ENCODE results near the gene SEPTIN6. TPM values are rescaled to one million over a fixed set of nuclear protein-coding genes. Genes with fewer than 3 reads are reported as not detected.
A peak's percentile ranks its signal among the peaks of the same experiment; 100 is the strongest.

The SEPTIN6 gene
- total and polyA plus RNA-seq, 4 donors = 9.4 to 11.5 (median 10.6) TPM

DNA sequence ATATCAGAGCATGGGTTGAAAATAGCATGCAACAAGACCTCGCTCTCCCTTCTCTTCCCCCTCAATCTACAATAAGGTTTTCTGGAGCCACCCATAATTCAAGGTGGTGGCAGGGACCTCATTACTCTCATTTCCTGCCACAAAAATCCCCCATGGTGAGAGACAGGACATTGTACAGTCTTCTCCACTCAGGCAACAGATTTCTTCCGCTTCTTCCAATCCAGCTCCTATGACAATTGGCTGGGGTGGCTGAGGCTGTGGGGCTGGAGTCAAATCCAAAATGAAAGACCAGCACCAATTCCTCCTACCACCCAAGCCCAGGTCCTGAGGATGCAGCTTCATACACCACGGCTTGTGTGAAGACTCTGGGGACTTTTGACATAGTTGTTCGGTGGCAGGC, 46.5 kb downstream of the SEPTIN6 start:
- TF ChIP-seq, protein P1, sequence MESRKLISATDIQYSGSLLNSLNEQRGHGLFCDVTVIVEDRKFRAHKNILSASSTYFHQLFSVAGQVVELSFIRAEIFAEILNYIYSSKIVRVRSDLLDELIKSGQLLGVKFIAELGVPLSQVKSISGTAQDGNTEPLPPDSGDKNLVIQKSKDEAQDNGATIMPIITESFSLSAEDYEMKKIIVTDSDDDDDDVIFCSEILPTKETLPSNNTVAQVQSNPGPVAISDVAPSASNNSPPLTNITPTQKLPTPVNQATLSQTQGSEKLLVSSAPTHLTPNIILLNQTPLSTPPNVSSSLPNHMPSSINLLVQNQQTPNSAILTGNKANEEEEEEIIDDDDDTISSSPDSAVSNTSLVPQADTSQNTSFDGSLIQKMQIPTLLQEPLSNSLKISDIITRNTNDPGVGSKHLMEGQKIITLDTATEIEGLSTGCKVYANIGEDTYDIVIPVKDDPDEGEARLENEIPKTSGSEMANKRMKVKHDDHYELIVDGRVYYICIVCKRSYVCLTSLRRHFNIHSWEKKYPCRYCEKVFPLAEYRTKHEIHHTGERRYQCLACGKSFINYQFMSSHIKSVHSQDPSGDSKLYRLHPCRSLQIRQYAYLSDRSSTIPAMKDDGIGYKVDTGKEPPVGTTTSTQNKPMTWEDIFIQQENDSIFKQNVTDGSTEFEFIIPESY (IDR thresholded peaks at IDR 0.05) = no peak
- TF ChIP-seq NR2F2 (IDR thresholded peaks at IDR 0.05) (no peak), EGR1 (IDR thresholded peaks at IDR 0.05; ENCODE audit: low read depth in 2 of 2) (no peak), FOXA1 (IDR thresholded peaks at IDR 0.05) (no peak), RXRA (IDR thresholded peaks at IDR 0.05) (no peak), TAF1 (conservative IDR thresholded peaks at IDR 0.05) (no peak), SP1 (IDR thresholded peaks at IDR 0.05) (no peak), HNF4A (conservative IDR thresholded peaks at IDR 0.05) (no peak), FOXA2 (IDR thresholded peaks at IDR 0.05) (no peak)
- TF ChIP-seq, protein P2, sequence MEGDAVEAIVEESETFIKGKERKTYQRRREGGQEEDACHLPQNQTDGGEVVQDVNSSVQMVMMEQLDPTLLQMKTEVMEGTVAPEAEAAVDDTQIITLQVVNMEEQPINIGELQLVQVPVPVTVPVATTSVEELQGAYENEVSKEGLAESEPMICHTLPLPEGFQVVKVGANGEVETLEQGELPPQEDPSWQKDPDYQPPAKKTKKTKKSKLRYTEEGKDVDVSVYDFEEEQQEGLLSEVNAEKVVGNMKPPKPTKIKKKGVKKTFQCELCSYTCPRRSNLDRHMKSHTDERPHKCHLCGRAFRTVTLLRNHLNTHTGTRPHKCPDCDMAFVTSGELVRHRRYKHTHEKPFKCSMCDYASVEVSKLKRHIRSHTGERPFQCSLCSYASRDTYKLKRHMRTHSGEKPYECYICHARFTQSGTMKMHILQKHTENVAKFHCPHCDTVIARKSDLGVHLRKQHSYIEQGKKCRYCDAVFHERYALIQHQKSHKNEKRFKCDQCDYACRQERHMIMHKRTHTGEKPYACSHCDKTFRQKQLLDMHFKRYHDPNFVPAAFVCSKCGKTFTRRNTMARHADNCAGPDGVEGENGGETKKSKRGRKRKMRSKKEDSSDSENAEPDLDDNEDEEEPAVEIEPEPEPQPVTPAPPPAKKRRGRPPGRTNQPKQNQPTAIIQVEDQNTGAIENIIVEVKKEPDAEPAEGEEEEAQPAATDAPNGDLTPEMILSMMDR (IDR thresholded peaks at IDR 0.05; ENCODE audit: low read depth, low read length, missing input control) = no peak
- Histone ChIP-seq H3K4me3 (ENCODE audit: low read depth in 1 of 3, low read length in 3 of 3) (no peak overlapping the region), H3K36me3 (ENCODE audit: control insufficient read depth in 4 of 4, insufficient read depth in 3 of 4, low read depth in 1 of 4, low read length in 3 of 4) (peaks cover 3 to 10% (median 6%) of the 10 kb centered on the region in 4 donors), H3K9ac (ENCODE audit: low read depth in 1 of 2, low read length in 2 of 2) (no peak overlapping the region), H3K4me1 (ENCODE audit: control insufficient read depth in 4 of 4, insufficient read depth in 4 of 4, low read length in 3 of 4) (no peaks in the 10 kb centered on the region), H3K27ac (ENCODE audit: low read depth in 1 of 2, low read length in 2 of 2) (no peak overlapping the region), H3K27me3 (ENCODE audit: control insufficient read depth in 4 of 4, insufficient read depth in 4 of 4, low read length in 3 of 4) (no peaks in the 10 kb centered on the region), H3K9me3 (ENCODE audit: control insufficient read depth in 4 of 4, low read length in 3 of 4) (no peaks in the 10 kb centered on the region)
- 89% methylated on average over 4 of the region's 4 CpGs for WGBS
- DNase-seq (ENCODE audit: low spot score) = no peak

GRCh38 chrX:119643696-119644095, 49.3 kb downstream of the SEPTIN6 start:
- H3K27ac ChIP-seq (ENCODE audit: low read depth in 1 of 2, low read length in 2 of 2) = no peak overlapping the region
- TF ChIP-seq GABPA (IDR thresholded peaks at IDR 0.05 in 1 of 2, conservative IDR thresholded peaks at IDR 0.05 in 1 of 2) = no peak
- TF ChIP-seq RAD21 (IDR thresholded peaks at IDR 0.05) = no peak
- TF ChIP-seq HNF4A (conservative IDR thresholded peaks at IDR 0.05) = no peak
- H3K4me3 ChIP-seq (ENCODE audit: low read depth in 1 of 3, low read length in 3 of 3) = no peak overlapping the region
- H3K27me3 ChIP-seq (ENCODE audit: control insufficient read depth in 4 of 4, insufficient read depth in 4 of 4, low read length in 3 of 4) = no peaks in the 10 kb centered on the region
- DNase-seq (ENCODE audit: low spot score) = no peak
- no peaks in the 10 kb centered on the region for H3K9me3 ChIP-seq (ENCODE audit: control insufficient read depth in 4 of 4, low read length in 3 of 4)
- H3K4me1 ChIP-seq (ENCODE audit: control insufficient read depth in 4 of 4, insufficient read depth in 4 of 4, low read length in 3 of 4) = no peaks in the 10 kb centered on the region
- 85% methylated on average over 8 of the region's 8 CpGs for WGBS
- peaks cover 0 to 7% (median 4%) of the 10 kb centered on the region in 4 donors for H3K36me3 ChIP-seq (ENCODE audit: control insufficient read depth in 4 of 4, insufficient read depth in 3 of 4, low read depth in 1 of 4, low read length in 3 of 4)
- no peak overlapping the region for H3K9ac ChIP-seq (ENCODE audit: low read depth in 1 of 2, low read length in 2 of 2)

Small RNA genes lying within 50 kb of the gene (small RNA-seq; reads per million reads assigned to genes)
- gene MIR766 = 1.6 reads per million, percentile 85 among the genes with 10 or more reads in this experiment

Other genes starting within 250 kb of the SEPTIN6 start
- 100 to 1,000 TPM; 191 to 206 TPM for gene SLC25A5, start 224.7 kb downstream of the SEPTIN6 start, total RNA-seq
- 100 to 1,000 TPM; 209 to 304 TPM for gene SLC25A5, start 224.7 kb downstream of the SEPTIN6 start, polyA plus RNA-seq
- gene STEEP1, start 127.8 kb downstream of the SEPTIN6 start, total RNA-seq = 10 to 100 TPM; 13.6 to 14.2 TPM
- gene STEEP1, start 127.8 kb downstream of the SEPTIN6 start, polyA plus RNA-seq = 1 to 10 TPM; 4.3 to 6.8 TPM
- gene UBE2A, start 118.6 kb downstream of the SEPTIN6 start, total RNA-seq = 10 to 100 TPM; 12.0 to 15.9 TPM
- gene UBE2A, start 118.6 kb downstream of the SEPTIN6 start, polyA plus RNA-seq = 10 to 100 TPM; 18.8 to 21.6 TPM
- gene NKRF, start 86.7 kb downstream of the SEPTIN6 start, total RNA-seq = 1 to 10 TPM; 3.4 TPM
- 1 to 10 TPM; 1.3 to 2.6 TPM for gene NKRF, start 86.7 kb downstream of the SEPTIN6 start, polyA plus RNA-seq
- 1 to 10 TPM in 1 of 2 donors, under 1 TPM in 1; 0.42 to 2.5 TPM for gene SOWAHD, start 65.4 kb upstream of the SEPTIN6 start, total RNA-seq
- gene SOWAHD, start 65.4 kb upstream of the SEPTIN6 start, polyA plus RNA-seq = under 1 TPM; 0.10 to 0.48 TPM
- 100 to 1,000 TPM; 623 TPM for gene RPL39, start 98.5 kb upstream of the SEPTIN6 start, total RNA-seq
- 1,000 to 10,000 TPM in 1 of 2 donors, 100 to 1,000 TPM in 1; 657 to 2,860 TPM for gene RPL39, start 98.5 kb upstream of the SEPTIN6 start, polyA plus RNA-seq
- 1 to 10 TPM; 3.3 TPM for gene UPF3B, start 159.8 kb upstream of the SEPTIN6 start, total RNA-seq
- 1 to 10 TPM; 4.5 to 4.6 TPM for gene UPF3B, start 159.8 kb upstream of the SEPTIN6 start, polyA plus RNA-seq
- gene RNF113A, start 178.6 kb upstream of the SEPTIN6 start, total RNA-seq = 1 to 10 TPM; 6.6 to 7.1 TPM
- 10 to 100 TPM in 1 of 2 donors, 1 to 10 TPM in 1; 9.9 to 10.1 TPM for gene RNF113A, start 178.6 kb upstream of the SEPTIN6 start, polyA plus RNA-seq
- 10 to 100 TPM; 27.4 to 53.2 TPM for gene NDUFA1, start 178.7 kb upstream of the SEPTIN6 start, total RNA-seq
- gene NDUFA1, start 178.7 kb upstream of the SEPTIN6 start, polyA plus RNA-seq = 100 to 1,000 TPM in 1 of 2 donors, 10 to 100 TPM in 1; 73.4 to 260 TPM
- gene AKAP14, start 202.7 kb upstream of the SEPTIN6 start, total RNA-seq = not detected
- not detected for gene AKAP14, start 202.7 kb upstream of the SEPTIN6 start, polyA plus RNA-seq

All from liver (tissue), 10 donors.